ENCODE data around the gene DMXL2.
"Not testable (repeated sequence)": the region's sequence is repeated elsewhere in the genome, so short reads cannot be mapped to it uniquely, and the experiment has no call there.

DNA sequence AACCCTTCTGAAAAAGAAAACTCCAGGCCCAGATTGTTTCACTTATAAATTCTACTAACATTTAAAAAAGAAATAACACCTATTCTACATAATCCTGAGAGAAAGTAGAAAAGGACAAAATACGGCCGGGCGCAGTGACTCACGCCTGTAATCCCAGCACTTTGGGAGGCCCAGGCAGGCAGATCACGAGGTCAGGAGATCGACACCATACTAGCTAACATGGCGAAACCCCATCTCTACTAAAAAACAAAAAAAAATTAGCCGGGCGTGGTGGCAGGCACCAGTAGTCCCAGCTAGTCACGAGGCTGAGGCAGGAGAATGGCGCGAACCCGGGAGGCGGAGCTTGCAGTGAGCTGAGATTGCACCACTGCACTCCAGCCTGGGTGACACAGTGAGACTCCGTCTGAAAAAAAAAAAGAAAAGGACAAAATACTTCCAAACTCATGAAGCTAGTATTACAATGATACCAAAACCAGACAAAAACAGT, 19.1 kb downstream of the DMXL2 start:
- not testable (repeated sequence) for TF ChIP-seq POLR2A, EP300, POLR2AphosphoS5 (IDR thresholded peaks at IDR 0.05)
- TF ChIP-seq, protein P1, sequence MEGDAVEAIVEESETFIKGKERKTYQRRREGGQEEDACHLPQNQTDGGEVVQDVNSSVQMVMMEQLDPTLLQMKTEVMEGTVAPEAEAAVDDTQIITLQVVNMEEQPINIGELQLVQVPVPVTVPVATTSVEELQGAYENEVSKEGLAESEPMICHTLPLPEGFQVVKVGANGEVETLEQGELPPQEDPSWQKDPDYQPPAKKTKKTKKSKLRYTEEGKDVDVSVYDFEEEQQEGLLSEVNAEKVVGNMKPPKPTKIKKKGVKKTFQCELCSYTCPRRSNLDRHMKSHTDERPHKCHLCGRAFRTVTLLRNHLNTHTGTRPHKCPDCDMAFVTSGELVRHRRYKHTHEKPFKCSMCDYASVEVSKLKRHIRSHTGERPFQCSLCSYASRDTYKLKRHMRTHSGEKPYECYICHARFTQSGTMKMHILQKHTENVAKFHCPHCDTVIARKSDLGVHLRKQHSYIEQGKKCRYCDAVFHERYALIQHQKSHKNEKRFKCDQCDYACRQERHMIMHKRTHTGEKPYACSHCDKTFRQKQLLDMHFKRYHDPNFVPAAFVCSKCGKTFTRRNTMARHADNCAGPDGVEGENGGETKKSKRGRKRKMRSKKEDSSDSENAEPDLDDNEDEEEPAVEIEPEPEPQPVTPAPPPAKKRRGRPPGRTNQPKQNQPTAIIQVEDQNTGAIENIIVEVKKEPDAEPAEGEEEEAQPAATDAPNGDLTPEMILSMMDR (IDR thresholded peaks at IDR 0.05): not testable (repeated sequence)
